ENCODE data around the gene PRDM13.

Gene PRDM13

GRCh38 chr6:99602520-99603420 is 3.9 kb upstream of the PRDM13 start:
- no peaks in the 10 kb centered on the region for H3K9me3 ChIP-seq (ENCODE audit: control insufficient read depth, insufficient read depth, low read length)
- no peak for TF ChIP-seq CTCF (IDR thresholded peaks at IDR 0.05; ENCODE audit: low read depth, low read length, poor library complexity, severe bottlenecking)
- peak; percentile 67; the same call in 1 of the 2 replicates for TF ChIP-seq EZH2phosphoT487 (IDR thresholded peaks at IDR 0.05; ENCODE audit: borderline replicate concordance, low read length)
- H3K9me2 ChIP-seq (replicated peaks; ENCODE audit: control insufficient read depth, low read length) = no peaks in the 10 kb centered on the region
- no peaks in the 10 kb centered on the region for H3K36me3 ChIP-seq (ENCODE audit: control insufficient read depth, low read length)
- no peaks in the 10 kb centered on the region for H3K79me2 ChIP-seq (ENCODE audit: control insufficient read depth, low read length)
- H3K4me1 ChIP-seq (ENCODE audit: control insufficient read depth, low read length) = no peaks in the 10 kb centered on the region
- no peak overlapping the region for H3K4me2 ChIP-seq (ENCODE audit: low read length)
- H3K4me3 ChIP-seq (ENCODE audit: low read length) = no peak overlapping the region
- peaks cover 67% of the 10 kb centered on the region for H3K27me3 ChIP-seq (ENCODE audit: control insufficient read depth, low read length)
- H4K20me1 ChIP-seq (ENCODE audit: control insufficient read depth, insufficient read depth, low read depth, low read length) = no peaks in the 10 kb centered on the region
- no peak overlapping the region for H3K27ac ChIP-seq (ENCODE audit: low read depth, low read length)
- H3F3A ChIP-seq (ENCODE audit: control insufficient read depth, insufficient read depth) = no peaks in the 10 kb centered on the region

- H3K27me3 ChIP-seq (ENCODE audit: control insufficient read depth, low read length) = peaks cover 68% of the 10 kb centered on the region
- TF ChIP-seq EZH2phosphoT487 (IDR thresholded peaks at IDR 0.05; ENCODE audit: borderline replicate concordance, low read length) = no peak; the same call in 1 of the 2 replicates
- no peak for TF ChIP-seq CTCF (IDR thresholded peaks at IDR 0.05; ENCODE audit: low read depth, low read length, poor library complexity, severe bottlenecking)
- H3K4me1 ChIP-seq (ENCODE audit: control insufficient read depth, low read length) = no peaks in the 10 kb centered on the region
- no peak overlapping the region for H3K27ac ChIP-seq (ENCODE audit: low read depth, low read length)
- peak overlapping the region; percentile 34 for H3K4me3 ChIP-seq (ENCODE audit: low read length)
- H3K4me2 ChIP-seq (ENCODE audit: low read length) = peak overlapping the region; percentile 48
- no peaks in the 10 kb centered on the region for H3F3A ChIP-seq (ENCODE audit: control insufficient read depth, insufficient read depth)
- no peaks in the 10 kb centered on the region for H3K9me2 ChIP-seq (replicated peaks; ENCODE audit: control insufficient read depth, low read length)
- H3K79me2 ChIP-seq (ENCODE audit: control insufficient read depth, low read length) = no peaks in the 10 kb centered on the region
- no peaks in the 10 kb centered on the region for H3K9me3 ChIP-seq (ENCODE audit: control insufficient read depth, insufficient read depth, low read length)
- H4K20me1 ChIP-seq (ENCODE audit: control insufficient read depth, insufficient read depth, low read depth, low read length) = no peaks in the 10 kb centered on the region
- no peaks in the 10 kb centered on the region for H3K36me3 ChIP-seq (ENCODE audit: control insufficient read depth, low read length)
Observed at GRCh38 chr6:99603421-99604165, 3.0 kb upstream of the PRDM13 start.

GRCh38 chr6:99604166-99605073 is 2.2 kb upstream of the PRDM13 start:
- H4K20me1 ChIP-seq (ENCODE audit: control insufficient read depth, insufficient read depth, low read depth, low read length) = no peaks in the 10 kb centered on the region
- H3K79me2 ChIP-seq (ENCODE audit: control insufficient read depth, low read length) = no peaks in the 10 kb centered on the region
- H3K27ac ChIP-seq (ENCODE audit: low read depth, low read length) = no peak overlapping the region
- H3K9me3 ChIP-seq (ENCODE audit: control insufficient read depth, insufficient read depth, low read length) = no peaks in the 10 kb centered on the region
- H3K27me3 ChIP-seq (ENCODE audit: control insufficient read depth, low read length) = peaks cover 66% of the 10 kb centered on the region
- no peaks in the 10 kb centered on the region for H3K4me1 ChIP-seq (ENCODE audit: control insufficient read depth, low read length)
- H3F3A ChIP-seq (ENCODE audit: control insufficient read depth, insufficient read depth) = no peaks in the 10 kb centered on the region
- TF ChIP-seq EZH2phosphoT487 (IDR thresholded peaks at IDR 0.05; ENCODE audit: borderline replicate concordance, low read length) (no peak), CTCF (IDR thresholded peaks at IDR 0.05; ENCODE audit: low read depth, low read length, poor library complexity, severe bottlenecking) (no peak)
- no peaks in the 10 kb centered on the region for H3K36me3 ChIP-seq (ENCODE audit: control insufficient read depth, low read length)
- peak overlapping the region; percentile 34 for H3K4me3 ChIP-seq (ENCODE audit: low read length)
- H3K4me2 ChIP-seq (ENCODE audit: low read length) = peak overlapping the region; percentile 48
- H3K9me2 ChIP-seq (replicated peaks; ENCODE audit: control insufficient read depth, low read length) = no peaks in the 10 kb centered on the region
